MM.1S (cell line): ENCODE data around the gene HS3ST2.

Source experiments
- EZH2phosphoT487 ChIP-seq: fragments of 300-600 bp; sonication (generic); IDR thresholded peaks from 2 replicates; pipeline ENCODE4 v1.6.1; 2018; ENCODE audit warnings: antibody characterized with exemption, low read length
- TF ChIP-seq, protein P1 (sequence below): fragments of 300-600 bp; sonication (generic); IDR thresholded peaks from 2 replicates; pipeline ENCODE4 v1.5.1; 2016; ENCODE audit warnings: antibody characterized with exemption, low read length, mixed read lengths

GRCh38 chr16:22788193-22788530 lies 25.8 kb upstream of the HS3ST2 start:
- TF ChIP-seq, protein P1, sequence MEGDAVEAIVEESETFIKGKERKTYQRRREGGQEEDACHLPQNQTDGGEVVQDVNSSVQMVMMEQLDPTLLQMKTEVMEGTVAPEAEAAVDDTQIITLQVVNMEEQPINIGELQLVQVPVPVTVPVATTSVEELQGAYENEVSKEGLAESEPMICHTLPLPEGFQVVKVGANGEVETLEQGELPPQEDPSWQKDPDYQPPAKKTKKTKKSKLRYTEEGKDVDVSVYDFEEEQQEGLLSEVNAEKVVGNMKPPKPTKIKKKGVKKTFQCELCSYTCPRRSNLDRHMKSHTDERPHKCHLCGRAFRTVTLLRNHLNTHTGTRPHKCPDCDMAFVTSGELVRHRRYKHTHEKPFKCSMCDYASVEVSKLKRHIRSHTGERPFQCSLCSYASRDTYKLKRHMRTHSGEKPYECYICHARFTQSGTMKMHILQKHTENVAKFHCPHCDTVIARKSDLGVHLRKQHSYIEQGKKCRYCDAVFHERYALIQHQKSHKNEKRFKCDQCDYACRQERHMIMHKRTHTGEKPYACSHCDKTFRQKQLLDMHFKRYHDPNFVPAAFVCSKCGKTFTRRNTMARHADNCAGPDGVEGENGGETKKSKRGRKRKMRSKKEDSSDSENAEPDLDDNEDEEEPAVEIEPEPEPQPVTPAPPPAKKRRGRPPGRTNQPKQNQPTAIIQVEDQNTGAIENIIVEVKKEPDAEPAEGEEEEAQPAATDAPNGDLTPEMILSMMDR = no peak
- TF ChIP-seq EZH2phosphoT487 = no peak
